Cardiac septum (tissue), 1 donor: ENCODE measurements around the gene TMEM117. TPM values are rescaled to one million over a fixed set of nuclear protein-coding genes. Genes with fewer than 3 reads are reported as not detected.
"Not testable (repeated sequence)": the region's sequence is repeated elsewhere in the genome, so short reads cannot be mapped to it uniquely, and the experiment has no call there.

ENCODE experiments used
- DNase-seq: peaks from one replicate; pipeline ENCODE4 v3.0.0-alpha.2; 2020; ENCODE audit warnings: low spot score
- intact Hi-C: fragments of 100-400 bp; cut with DNase I; formaldehyde crosslinking; loops from one replicate; pipeline ENCODE4 v1.14.0; 2022
- total RNA-seq: library from RNA; stranded (reverse); fragmentation: NEBNext Ultra II Directional; extraction: Animal tissue kit (Norgen Biotek cat#: 25700); gene quantifications from one replicate; pipeline ENCODE4 v1.2.1, GENCODE V29; 2021
- donor health status: DM: no; HTN: no; CAD: no.

The TMEM117 gene
- total RNA-seq, 1 donor from 2014 or later = 7.5 TPM

GRCh38 chr12:44317651-44318126, 481.8 kb downstream of the TMEM117 start:
- intact Hi-C loops = no loop called here

GRCh38 chr12:44331269-44331668, 495.4 kb downstream of the TMEM117 start:
- intact Hi-C loops = no loop called here
- no peak for DNase-seq

More at GRCh38 chr12:44317651-44318126, 481.8 kb downstream of the TMEM117 start:
- DNase-seq = no peak

- DNase-seq = no peak
- intact Hi-C loops = no loop called here
These were observed 498.5 kb downstream of the TMEM117 start for GRCh38 chr12:44334347-44334746.

- intact Hi-C loops = no loop called here
- no peak for DNase-seq
These were observed 499.1 kb downstream of the TMEM117 start for GRCh38 chr12:44335030-44335429.

- intact Hi-C loops = no loop called here
- no peak for DNase-seq
These were observed 500.7 kb downstream of the TMEM117 start for GRCh38 chr12:44336577-44336976.

GRCh38 chr12:44342371-44342770, 506.5 kb downstream of the TMEM117 start:
- no peak for DNase-seq
- intact Hi-C loops = no loop called here

- DNase-seq = no peak
- intact Hi-C loops = no loop called here
These were observed 511.3 kb downstream of the TMEM117 start for GRCh38 chr12:44347145-44347544.

- intact Hi-C loops = no loop called here
- no peak for DNase-seq
These were observed 521.6 kb downstream of the TMEM117 start for GRCh38 chr12:44357494-44357893.

- no peak for DNase-seq
- intact Hi-C loops = no loop called here
These were observed 522.8 kb downstream of the TMEM117 start for GRCh38 chr12:44358636-44359035.

- no peak for DNase-seq
- intact Hi-C loops = no loop called here
These were observed 527.1 kb downstream of the TMEM117 start for GRCh38 chr12:44362947-44363346.

- DNase-seq = no peak
- intact Hi-C loops = no loop called here
These were observed 531.3 kb downstream of the TMEM117 start for GRCh38 chr12:44367136-44367535.

- intact Hi-C loops = no loop called here
- no peak for DNase-seq
These were observed 532.0 kb downstream of the TMEM117 start for GRCh38 chr12:44367916-44368315.

GRCh38 chr12:44369998-44370397, 534.1 kb downstream of the TMEM117 start:
- intact Hi-C loops = no loop called here
- DNase-seq = no peak

GRCh38 chr12:44370982-44371381, 535.1 kb downstream of the TMEM117 start:
- DNase-seq = no peak
- intact Hi-C loops = no loop called here

GRCh38 chr12:44372259-44372658, 536.4 kb downstream of the TMEM117 start:
- intact Hi-C loops = no loop called here
- DNase-seq = no peak

GRCh38 chr12:44375694-44376093, 539.8 kb downstream of the TMEM117 start:
- DNase-seq = no peak
- intact Hi-C loops = no loop called here

- DNase-seq = no peak
- intact Hi-C loops = no loop called here
These were observed 541.7 kb downstream of the TMEM117 start for GRCh38 chr12:44377443-44378187.

GRCh38 chr12:44379113-44379512, 543.2 kb downstream of the TMEM117 start:
- intact Hi-C loops, DNase-seq: not testable (repeated sequence)

GRCh38 chr12:44379831-44380230, 544.0 kb downstream of the TMEM117 start:
- no peak for DNase-seq
- intact Hi-C loops = no loop called here

- intact Hi-C loops = no loop called here
- DNase-seq = no peak
These were observed 545.0 kb downstream of the TMEM117 start for GRCh38 chr12:44380861-44381260.

- intact Hi-C loops = no loop called here
These were observed 545.5 kb downstream of the TMEM117 start for GRCh38 chr12:44381341-44381740.

GRCh38 chr12:44384136-44384535, 548.3 kb downstream of the TMEM117 start:
- no peak for DNase-seq
- intact Hi-C loops = no loop called here

More at GRCh38 chr12:44381341-44381740, 545.5 kb downstream of the TMEM117 start:
- DNase-seq = no peak
